Measurements from ENCODE around the gene ACSM2B.
"Not testable (repeated sequence)": the region's sequence is repeated elsewhere in the genome, so short reads cannot be mapped to it uniquely, and the experiment has no call there.

Gene ACSM2B

DNA sequence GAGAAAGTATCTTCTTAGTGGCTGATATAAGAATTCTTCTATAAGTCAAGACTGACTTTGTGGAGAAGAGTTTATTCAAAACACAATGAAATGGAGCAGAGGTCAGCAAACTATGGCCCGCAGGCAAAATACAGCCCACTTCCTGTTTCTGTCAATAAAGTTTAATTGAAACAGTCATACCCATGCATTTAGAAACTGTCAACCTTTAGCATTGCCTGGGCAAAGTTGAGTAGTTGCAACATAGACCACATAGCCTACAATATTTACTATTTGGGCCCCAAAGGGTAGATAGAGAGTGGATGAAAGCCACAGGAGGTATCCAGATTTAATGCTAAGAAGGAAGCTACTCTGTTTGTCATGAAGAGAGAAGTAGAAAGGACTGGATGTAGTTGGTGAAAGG lies 38.0 kb downstream of the ACSM2B start:
- DNase-seq (ENCODE audit: low read depth in 3 of 3, low spot score in 1 of 3), result no peak

DNA sequence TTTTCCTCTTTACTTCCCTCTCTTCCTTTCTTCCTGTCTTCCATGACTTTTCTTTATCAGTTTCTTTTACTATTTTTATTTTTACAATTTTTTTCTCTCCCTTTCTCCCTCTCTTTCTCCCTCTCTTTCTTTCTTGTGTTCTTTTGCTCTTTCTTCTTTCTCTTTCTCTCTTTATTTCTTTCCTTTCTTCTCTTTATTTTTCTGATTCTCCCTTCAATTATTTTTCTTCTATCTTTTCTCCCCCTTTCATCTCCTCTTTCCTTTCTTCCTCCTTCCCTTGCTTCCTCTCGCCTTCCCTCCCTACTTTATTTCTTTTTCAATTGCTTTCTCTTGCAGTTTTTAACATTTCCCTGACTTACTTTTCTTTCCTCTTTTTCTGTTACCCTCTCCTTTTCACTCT lies 39.5 kb downstream of the ACSM2B start:
- DNase-seq (ENCODE audit: low read depth in 3 of 3, low spot score in 1 of 3), result not testable (repeated sequence)

DNA sequence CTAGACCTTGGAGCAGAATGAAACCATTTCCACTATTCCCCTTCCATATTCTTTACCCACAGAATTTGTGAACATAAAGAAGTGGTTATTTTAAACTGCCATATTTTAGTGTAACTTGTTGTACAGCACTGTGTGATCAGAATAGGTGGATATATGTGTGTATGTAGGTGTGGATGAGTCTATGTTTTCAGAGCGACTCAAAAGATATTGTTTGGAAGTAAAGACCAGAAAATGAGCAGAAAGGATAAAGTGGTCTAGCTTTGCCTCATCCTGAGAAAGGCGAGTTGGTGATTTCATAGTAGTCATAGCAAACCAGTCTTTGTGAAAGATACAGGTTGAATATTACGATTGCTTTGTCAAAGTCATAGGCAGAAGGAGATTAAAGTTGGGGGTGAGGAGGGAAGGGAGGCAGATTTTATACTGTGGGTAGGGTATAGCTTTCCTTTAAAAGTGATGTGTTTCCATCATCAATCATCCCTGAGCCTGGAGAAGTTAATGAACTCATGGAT lies 43.8 kb downstream of the ACSM2B start:
- not testable (repeated sequence) for DNase-seq (ENCODE audit: low read depth in 3 of 3, low spot score in 1 of 3)

DNA sequence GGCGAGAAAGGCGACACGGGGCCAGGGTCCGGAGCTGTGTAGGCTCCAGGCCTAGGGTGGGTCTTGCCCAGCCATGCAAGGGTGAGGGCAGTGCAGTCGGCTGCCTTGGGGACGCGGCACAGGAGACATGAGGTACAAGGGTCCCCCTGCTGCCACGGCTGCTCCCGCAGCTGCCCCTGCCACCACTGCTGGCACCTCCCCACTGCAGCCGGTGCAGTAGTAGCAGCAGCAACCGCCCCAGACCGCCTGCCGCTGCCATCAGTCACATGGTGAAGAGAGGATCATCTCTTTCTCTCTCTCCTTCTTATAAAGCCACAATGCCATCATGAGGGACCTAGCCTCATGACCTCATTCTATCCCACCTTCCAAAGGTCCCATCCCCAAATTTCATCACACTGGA lies 44.4 kb downstream of the ACSM2B start:
- not testable (repeated sequence) for DNase-seq (ENCODE audit: low read depth in 3 of 3, low spot score in 1 of 3)

DNA sequence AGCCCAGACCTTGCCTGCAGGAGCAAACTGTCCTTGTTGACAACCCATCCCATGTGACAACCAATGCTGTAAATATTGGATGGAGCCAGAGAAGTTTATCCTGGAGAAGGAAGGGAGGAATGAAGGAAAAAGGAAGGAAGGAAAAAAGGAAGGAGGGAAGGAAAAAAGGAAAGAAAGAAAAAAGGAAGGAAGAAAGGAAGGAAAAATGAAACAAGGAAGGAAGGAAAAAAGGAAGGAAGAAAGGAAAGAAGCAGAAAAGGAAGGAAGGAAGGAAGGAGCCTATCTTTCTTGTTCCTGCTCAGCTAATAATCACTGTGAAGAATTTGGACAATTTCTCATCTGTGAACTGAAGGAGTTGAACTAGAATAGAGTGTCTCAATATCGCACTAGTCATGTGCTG lies 56.1 kb downstream of the ACSM2B start:
- no peak for DNase-seq (ENCODE audit: low read depth in 3 of 3, low spot score in 1 of 3)

DNA sequence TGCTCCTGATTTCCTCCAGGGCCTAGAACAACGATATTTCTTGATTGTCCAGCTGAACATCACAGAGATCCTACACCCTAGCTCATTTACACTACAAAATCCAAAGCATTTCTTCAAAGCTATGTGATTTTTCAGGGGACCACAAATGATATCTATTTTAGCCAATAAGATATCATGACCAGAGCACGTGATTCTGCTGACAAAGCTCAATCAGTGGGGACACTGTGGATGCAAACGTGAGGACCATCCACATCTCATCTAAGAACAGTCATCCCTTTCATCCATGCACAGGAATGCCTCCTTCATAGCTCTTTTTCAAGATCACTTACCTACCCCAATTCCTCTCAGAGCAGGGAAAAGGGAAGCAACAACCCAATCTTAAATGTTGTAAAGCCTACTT lies 56.9 kb downstream of the ACSM2B start:
- DNase-seq (ENCODE audit: low read depth in 3 of 3, low spot score in 1 of 3), result no peak

DNA sequence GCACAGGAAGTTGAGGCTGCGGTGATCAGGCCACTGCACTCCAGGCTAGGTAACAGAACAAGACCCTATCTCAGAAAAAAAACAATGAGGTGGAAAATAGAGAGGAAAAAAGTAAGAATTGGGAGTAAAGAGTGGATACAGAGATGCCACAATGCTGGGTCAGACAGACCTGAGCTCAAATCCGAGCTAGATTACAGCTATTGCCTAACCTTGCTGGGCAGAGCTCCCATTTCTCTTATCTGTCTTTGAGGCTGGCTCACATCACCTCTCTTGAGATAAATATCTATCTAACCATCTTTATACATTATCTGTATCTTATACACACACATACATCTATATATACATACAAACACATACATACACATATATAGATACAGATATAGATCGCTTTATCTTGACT lies 59.0 kb downstream of the ACSM2B start:
- no peak for DNase-seq (ENCODE audit: low read depth in 3 of 3, low spot score in 1 of 3)

DNA sequence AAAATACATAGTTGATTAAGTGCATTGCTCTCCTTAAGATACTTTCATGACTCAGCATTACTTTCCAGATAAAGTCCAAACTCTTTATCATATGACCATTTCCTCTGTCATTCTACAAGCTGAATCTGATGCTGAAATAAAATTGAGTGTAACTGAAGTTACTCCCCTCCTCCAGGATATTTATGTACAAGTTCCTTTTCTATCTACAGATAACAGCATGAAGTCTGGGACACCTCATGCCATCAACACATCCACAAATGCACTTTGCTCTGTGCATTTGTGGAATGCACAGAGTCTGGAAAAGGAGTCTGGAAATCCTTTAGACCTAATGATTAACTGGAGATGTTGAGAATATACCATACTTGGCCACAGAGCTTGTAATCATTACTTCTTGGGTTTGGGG lies 60.5 kb downstream of the ACSM2B start:
- DNase-seq (ENCODE audit: low read depth in 3 of 3, low spot score in 1 of 3), result no peak

DNA sequence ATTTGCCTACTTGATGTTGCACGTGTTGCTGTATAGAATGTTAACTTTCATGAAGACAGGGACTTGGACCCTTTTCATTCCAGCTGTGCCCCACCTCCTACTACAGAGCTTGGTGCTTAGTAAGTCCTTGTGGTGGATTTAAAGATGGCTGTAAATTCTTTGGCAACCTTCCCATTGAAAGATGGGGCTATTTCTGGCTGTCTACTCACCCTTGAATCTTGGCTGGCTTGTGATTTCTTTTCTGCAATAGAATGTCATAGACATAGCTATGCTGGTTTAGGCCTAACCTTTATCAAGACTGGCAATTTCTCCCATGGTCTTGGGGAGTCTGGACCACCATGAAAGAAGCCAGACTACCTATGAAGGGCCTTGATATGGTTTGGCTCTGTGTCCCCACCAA lies 65.8 kb downstream of the ACSM2B start:
- DNase-seq (ENCODE audit: low read depth in 3 of 3, low spot score in 1 of 3), result no peak

DNA sequence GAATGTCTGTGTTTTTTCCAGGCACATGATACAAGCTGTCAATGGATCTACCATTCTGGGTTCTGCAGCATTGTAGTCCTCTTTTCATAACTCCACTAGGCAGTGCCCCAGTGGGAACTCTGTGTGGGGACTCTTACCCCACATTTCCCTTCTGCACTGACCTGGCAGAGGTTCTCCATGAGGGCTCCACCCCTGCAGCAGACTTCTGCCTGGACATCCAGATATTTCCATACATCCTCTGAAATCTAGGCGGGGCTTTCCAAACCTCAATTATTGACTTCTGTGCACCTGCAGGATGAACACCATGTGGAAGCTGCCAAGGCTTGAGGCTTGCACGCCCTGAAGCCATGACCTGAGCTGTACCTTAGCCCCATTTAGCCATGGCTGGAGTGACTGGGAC lies 68.9 kb downstream of the ACSM2B start:
- DNase-seq (ENCODE audit: low read depth in 3 of 3, low spot score in 1 of 3), result no peak

DNA sequence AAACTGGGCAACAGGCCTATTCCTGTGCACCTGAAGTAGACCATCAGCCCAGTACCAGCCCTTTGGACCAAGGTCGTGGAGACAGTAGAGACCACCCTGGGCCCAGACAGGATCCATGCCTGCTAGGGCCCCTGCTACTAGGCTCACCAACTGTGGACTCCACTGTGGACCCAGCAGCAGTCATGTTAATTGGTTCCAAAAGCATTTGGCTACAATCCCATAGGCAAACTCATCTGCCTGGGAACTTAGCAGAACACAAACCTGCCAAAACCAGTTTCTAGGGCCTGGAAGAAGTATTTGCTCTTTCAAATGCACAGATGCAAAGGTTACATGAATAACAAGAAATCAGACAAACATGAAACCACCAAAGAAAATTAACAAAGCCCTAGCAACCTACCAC lies 71.7 kb downstream of the ACSM2B start:
- no peak for DNase-seq (ENCODE audit: low read depth in 3 of 3, low spot score in 1 of 3)

DNA sequence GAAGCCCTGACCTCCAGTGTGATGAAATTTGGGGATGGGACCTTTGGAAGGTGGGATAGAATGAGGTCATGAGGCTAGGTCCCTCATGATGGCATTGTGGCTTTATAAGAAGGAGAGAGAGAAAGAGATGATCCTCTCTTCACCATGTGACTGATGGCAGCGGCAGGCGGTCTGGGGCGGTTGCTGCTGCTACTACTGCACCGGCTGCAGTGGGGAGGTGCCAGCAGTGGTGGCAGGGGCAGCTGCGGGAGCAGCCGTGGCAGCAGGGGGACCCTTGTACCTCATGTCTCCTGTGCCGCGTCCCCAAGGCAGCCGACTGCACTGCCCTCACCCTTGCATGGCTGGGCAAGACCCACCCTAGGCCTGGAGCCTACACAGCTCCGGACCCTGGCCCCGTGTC lies 84.7 kb downstream of the ACSM2B start:
- not testable (repeated sequence) for DNase-seq (ENCODE audit: low read depth in 3 of 3, low spot score in 1 of 3)

DNA sequence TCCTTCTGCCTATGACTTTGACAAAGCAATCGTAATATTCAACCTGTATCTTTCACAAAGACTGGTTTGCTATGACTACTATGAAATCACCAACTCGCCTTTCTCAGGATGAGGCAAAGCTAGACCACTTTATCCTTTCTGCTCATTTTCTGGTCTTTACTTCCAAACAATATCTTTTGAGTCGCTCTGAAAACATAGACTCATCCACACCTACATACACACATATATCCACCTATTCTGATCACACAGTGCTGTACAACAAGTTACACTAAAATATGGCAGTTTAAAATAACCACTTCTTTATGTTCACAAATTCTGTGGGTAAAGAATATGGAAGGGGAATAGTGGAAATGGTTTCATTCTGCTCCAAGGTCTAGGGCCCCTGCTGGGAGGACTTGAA lies 85.2 kb downstream of the ACSM2B start:
- not testable (repeated sequence) for DNase-seq (ENCODE audit: low read depth in 3 of 3, low spot score in 1 of 3)

Measured in stimulated activated CD4-positive, alpha-beta T cell treated with anti-CD3 and anti-CD28 coated beads, TNF-alpha, amount 100 ng/mL, for 1 hour (primary cell).